HG03565 (cell line): Measurements from ENCODE around the gene GABRD.

Source experiments
- ATAC-seq: cut with Tn5 transposase; IDR thresholded peaks from one replicate; pipeline ENCODE4 v1.9.1; 2021; ENCODE audit warnings: mild to moderate bottlenecking, moderate library complexity; ENCODE audit not compliant: unreplicated experiment

GABRD gene

GRCh38 chr1:2052054-2052679 lies 33.0 kb downstream of the GABRD start:
- no peak for ATAC-seq

GRCh38 chr1:2052756-2053155 lies 33.6 kb downstream of the GABRD start:
- no peak for ATAC-seq

- no peak for ATAC-seq
Observed at GRCh38 chr1:2053217-2053616, 34.1 kb downstream of the GABRD start.

GRCh38 chr1:2053784-2054376 lies 34.7 kb downstream of the GABRD start:
- no peak for ATAC-seq

GRCh38 chr1:2054560-2054959 lies 35.4 kb downstream of the GABRD start:
- ATAC-seq: no peak

GRCh38 chr1:2055911-2056575 lies 36.9 kb downstream of the GABRD start:
- ATAC-seq: no peak

- no peak for ATAC-seq
Observed at GRCh38 chr1:2056955-2057590, 37.9 kb downstream of the GABRD start.

GRCh38 chr1:2059290-2059953 lies 40.3 kb downstream of the GABRD start:
- no peak for ATAC-seq

- ATAC-seq: no peak
Observed at GRCh38 chr1:2060072-2060471, 40.9 kb downstream of the GABRD start.

- ATAC-seq: no peak
Observed at GRCh38 chr1:2060535-2060934, 41.4 kb downstream of the GABRD start.

- ATAC-seq: no peak
Observed at GRCh38 chr1:2061065-2061778, 42.1 kb downstream of the GABRD start.

- ATAC-seq: no peak
Observed at GRCh38 chr1:2065699-2066098, 46.6 kb downstream of the GABRD start.

- no peak for ATAC-seq
Observed at GRCh38 chr1:2067393-2067792, 48.2 kb downstream of the GABRD start.

GRCh38 chr1:2067981-2068380 lies 48.8 kb downstream of the GABRD start:
- no peak for ATAC-seq

GRCh38 chr1:2068951-2069350 lies 49.8 kb downstream of the GABRD start:
- no peak for ATAC-seq

- no peak for ATAC-seq
Observed at GRCh38 chr1:2070016-2070415, 50.9 kb downstream of the GABRD start.

GRCh38 chr1:2070800-2071530 lies 51.8 kb downstream of the GABRD start:
- no peak for ATAC-seq

- ATAC-seq: no peak
Observed at GRCh38 chr1:2072109-2072806, 53.1 kb downstream of the GABRD start.

- ATAC-seq: no peak
Observed at GRCh38 chr1:2072891-2073290, 53.7 kb downstream of the GABRD start.
